ENCODE measurements around the gene SIPA1L3. TPM values are rescaled to one million over a fixed set of nuclear protein-coding genes. Genes with fewer than 3 reads are reported as not detected.

SIPA1L3 gene
- total and polyA plus RNA-seq, 12 donors, result 2.2 to 24.1 (median 11.8) TPM

DNA sequence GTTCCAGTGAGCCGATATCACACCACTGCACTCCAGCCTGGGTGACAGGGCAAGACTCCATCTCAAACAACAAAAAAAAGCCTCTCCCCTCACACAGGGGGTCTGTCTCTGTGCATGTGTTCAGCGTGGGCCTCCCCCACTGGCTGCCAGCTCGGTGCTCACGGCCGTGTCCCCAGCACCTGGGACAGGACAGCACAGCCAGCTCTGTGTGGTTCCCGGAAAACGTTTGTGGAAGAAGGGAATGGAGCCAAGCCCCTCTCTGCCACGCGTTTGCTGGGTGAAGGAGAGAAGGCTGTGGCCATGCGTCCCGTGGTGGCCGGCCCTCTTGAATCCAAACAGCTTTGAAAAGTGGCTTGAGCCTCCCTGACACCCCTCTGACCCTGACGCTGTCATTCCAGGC is 284.7 kb downstream of the SIPA1L3 start:
- 91 to 96% (median 92%) methylated on average over 9 to 13 of the region's 13 CpGs for WGBS, 4 donors
- intact Hi-C loops (cut with DNase I), result no loop called here
- H3K9me3 ChIP-seq (replicated peaks in 1 of 3), result no peaks in the 10 kb centered on the region

DNA sequence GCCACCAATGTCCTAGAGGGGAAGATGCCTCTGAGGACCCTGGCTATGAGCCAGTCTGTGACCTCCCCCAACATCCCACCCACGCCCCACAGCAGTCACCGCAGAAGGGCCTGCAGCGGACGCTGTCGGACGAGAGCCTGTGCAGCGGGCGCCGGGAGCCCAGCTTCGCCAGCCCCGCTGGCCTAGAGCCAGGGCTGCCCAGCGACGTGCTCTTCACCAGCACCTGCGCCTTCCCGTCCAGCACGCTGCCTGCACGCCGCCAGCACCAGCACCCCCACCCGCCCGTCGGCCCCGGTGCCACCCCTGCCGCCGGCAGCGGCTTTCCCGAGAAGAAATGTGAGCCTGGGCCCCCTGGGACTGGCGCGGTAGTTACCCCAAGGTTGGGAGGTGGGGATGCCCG is 286.4 kb downstream of the SIPA1L3 start:
- H3K27ac ChIP-seq, result no peak overlapping the region
- 93 to 97% (median 94%) methylated on average over 18 to 29 of the region's 29 CpGs for WGBS, 4 donors
- H3K4me3 ChIP-seq, result no peak overlapping the region
- peaks cover 0 to 10% of the 10 kb centered on the region in 2 donors for H3K4me1 ChIP-seq (replicated peaks in 1 of 2)
- H3K9me3 ChIP-seq (replicated peaks in 1 of 3), result no peaks in the 10 kb centered on the region
- intact Hi-C loops (cut with DNase I), result no loop called here
- no peak for TF ChIP-seq POLR2A (IDR thresholded peaks at IDR 0.05)
- TF ChIP-seq, protein P1, sequence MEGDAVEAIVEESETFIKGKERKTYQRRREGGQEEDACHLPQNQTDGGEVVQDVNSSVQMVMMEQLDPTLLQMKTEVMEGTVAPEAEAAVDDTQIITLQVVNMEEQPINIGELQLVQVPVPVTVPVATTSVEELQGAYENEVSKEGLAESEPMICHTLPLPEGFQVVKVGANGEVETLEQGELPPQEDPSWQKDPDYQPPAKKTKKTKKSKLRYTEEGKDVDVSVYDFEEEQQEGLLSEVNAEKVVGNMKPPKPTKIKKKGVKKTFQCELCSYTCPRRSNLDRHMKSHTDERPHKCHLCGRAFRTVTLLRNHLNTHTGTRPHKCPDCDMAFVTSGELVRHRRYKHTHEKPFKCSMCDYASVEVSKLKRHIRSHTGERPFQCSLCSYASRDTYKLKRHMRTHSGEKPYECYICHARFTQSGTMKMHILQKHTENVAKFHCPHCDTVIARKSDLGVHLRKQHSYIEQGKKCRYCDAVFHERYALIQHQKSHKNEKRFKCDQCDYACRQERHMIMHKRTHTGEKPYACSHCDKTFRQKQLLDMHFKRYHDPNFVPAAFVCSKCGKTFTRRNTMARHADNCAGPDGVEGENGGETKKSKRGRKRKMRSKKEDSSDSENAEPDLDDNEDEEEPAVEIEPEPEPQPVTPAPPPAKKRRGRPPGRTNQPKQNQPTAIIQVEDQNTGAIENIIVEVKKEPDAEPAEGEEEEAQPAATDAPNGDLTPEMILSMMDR (IDR thresholded peaks at IDR 0.05), result no peak
- DNase-seq, result no peak
- H3K36me3 ChIP-seq (replicated peaks in 1 of 2), result no peaks in the 10 kb centered on the region
- no peaks in the 10 kb centered on the region for H3K27me3 ChIP-seq

More for the DNA sequence above, 284.7 kb downstream of the SIPA1L3 start:
- TF ChIP-seq, protein P1 (IDR thresholded peaks at IDR 0.05), result no peak
- TF ChIP-seq POLR2A (IDR thresholded peaks at IDR 0.05), result no peak
- no peak for DNase-seq
- peaks cover 0 to 10% of the 10 kb centered on the region in 2 donors for H3K4me1 ChIP-seq (replicated peaks in 1 of 2)
- no peak overlapping the region for H3K4me3 ChIP-seq
- no peak overlapping the region for H3K27ac ChIP-seq
- H3K36me3 ChIP-seq (replicated peaks in 1 of 2), result no peaks in the 10 kb centered on the region
- no peaks in the 10 kb centered on the region for H3K27me3 ChIP-seq

DNA sequence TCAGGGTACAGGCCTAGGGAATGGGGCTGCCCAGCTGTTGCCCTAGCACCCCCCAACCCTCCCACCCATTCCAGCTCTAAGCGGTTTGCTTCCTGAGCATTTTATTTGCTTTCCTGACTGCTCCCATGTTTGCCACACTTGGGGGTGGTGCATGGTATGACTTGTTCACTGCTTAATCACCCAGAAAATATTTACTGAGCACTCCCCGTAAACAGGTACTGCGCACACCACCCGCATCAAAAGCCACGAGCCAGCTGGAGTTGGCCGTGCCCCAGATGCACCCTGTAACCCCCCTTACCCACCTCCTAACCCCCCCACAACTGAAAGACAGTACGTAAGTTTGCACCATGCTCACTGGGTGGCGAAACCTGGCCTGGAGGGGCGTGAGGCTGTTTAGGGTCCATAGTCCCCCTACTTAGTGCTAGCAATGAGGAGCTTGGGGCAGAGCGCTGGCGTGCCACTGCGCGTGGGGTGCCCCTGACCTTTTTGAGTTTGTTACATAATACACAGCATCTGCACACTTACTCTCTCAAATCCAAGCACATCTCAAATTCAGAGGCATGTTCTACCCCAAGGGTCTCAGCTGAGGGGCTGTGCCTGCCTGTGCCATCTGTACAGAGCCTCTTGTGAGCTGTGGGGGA is 287.2 kb downstream of the SIPA1L3 start:
- Histone ChIP-seq H3K9me3 (replicated peaks in 1 of 3) (no peaks in the 10 kb centered on the region), H3K4me1 (replicated peaks in 1 of 2) (peaks cover 0 to 10% of the 10 kb centered on the region in 2 donors), H3K27me3 (no peaks in the 10 kb centered on the region), H3K36me3 (replicated peaks in 1 of 2) (no peaks in the 10 kb centered on the region), H3K27ac (no peak overlapping the region), H3K4me3 (no peak overlapping the region)
- intact Hi-C loops (cut with DNase I), result no loop called here
- DNase-seq, result no peak
- 85 to 94% (median 89%) methylated on average over 13 of the region's 13 CpGs for WGBS, 4 donors
- no peak for TF ChIP-seq POLR2A (IDR thresholded peaks at IDR 0.05)
- TF ChIP-seq, protein P1 (IDR thresholded peaks at IDR 0.05), result no peak

DNA sequence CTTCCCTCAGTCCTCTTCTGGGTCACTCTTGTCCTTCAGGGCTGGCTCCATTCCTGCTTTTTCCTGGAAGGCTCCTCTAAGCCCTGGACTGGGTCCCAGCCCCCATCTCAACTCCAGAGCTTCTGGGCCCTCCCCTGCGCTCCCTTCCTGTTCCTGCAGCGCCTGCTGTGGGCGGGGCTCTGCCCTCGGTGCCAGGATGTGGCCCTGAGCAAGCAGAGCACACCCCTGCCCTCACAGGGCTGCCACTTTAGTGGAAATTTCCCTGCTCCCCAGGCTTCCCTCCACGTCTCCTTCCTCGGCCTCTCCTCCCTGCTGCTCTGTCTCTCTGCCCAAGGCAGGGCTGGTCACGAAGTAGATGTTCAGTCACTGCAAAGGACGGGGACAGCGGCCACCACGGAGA is 288.2 kb downstream of the SIPA1L3 start:
- Histone ChIP-seq H3K4me3 (no peak overlapping the region), H3K27ac (no peak overlapping the region), H3K36me3 (replicated peaks in 1 of 2) (no peaks in the 10 kb centered on the region), H3K4me1 (replicated peaks in 1 of 2) (peaks cover 0 to 4% of the 10 kb centered on the region in 2 donors), H3K9me3 (replicated peaks in 1 of 3) (no peaks in the 10 kb centered on the region), H3K27me3 (no peaks in the 10 kb centered on the region)
- no peak for DNase-seq
- intact Hi-C loops (cut with DNase I), result no loop called here
- TF ChIP-seq, protein P1 (IDR thresholded peaks at IDR 0.05), result no peak
- no peak for TF ChIP-seq POLR2A (IDR thresholded peaks at IDR 0.05)
- WGBS, 4 donors, result 78 to 96% (median 90%) methylated on average over 10 of the region's 10 CpGs

All from adrenal gland (tissue), 12 donors.